ENCODE results near the gene NDUFS6. TPM values are rescaled to one million over a fixed set of nuclear protein-coding genes. Genes with fewer than 3 reads are reported as not detected.

NDUFS6 gene
- total RNA-seq, 1 experiment from 2014 or later = 59.7 TPM

DNA sequence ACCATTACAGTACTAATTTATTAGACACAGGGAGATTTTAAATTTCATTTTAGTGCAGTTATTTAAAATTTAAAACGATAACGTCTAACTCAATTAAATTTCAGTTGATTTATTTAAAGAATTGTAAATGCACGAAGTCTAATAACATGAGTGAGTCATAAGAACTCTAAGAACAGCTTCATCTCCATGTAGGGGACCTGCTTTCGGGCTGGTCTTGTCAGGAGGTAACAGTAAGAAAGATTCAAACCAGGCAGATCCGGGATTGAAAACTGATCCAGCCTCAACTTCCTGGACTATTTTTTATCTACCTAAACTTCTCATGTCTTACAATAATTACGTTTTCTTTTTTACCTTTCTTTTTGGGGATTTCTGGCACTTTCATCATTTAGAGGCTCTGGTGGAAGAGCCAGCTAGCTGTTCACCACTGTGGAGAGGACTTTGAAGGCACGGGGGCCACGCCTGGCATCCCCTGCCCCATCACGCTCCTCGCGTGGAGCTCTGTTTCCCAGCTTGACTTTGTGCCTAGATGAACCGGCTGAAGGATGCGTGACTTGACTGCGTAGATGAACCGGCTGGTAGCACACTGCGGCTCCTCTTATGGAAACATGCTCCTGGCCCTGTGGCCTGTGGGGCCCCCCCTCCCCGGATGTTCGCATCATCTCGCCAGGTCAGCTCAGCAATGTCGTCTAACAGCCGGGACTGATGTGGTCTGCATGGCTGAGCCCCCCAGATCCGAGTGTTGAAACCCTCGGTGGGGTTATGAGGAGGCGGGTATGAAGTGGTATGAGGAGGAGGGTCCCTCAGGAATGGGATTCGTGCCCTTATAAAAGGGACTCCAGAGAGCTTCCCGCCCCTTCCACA is 26.0 kb downstream of the NDUFS6 start:
- Mint-ChIP-seq H3K27me3 (ENCODE audit: insufficient read depth, unreplicated experiment) (no peaks in the 10 kb centered on the region), H3K4me3 (ENCODE audit: unreplicated experiment) (no peak overlapping the region), H3K4me1 (ENCODE audit: low read depth, unreplicated experiment) (no peaks in the 10 kb centered on the region), H3K27ac (ENCODE audit: unreplicated experiment) (no peak overlapping the region), H3K36me3 (ENCODE audit: insufficient read depth, unreplicated experiment) (peaks cover 15% of the 10 kb centered on the region), H3K9me3 (ENCODE audit: unreplicated experiment) (peaks cover 2% of the 10 kb centered on the region)
- Histone ChIP-seq H3K9me3 (no peaks in the 10 kb centered on the region), H3K27me3 (replicated peaks; ENCODE audit: control insufficient read depth, insufficient read depth, low read length) (no peaks in the 10 kb centered on the region), H3K36me3 (ENCODE audit: control insufficient read depth, insufficient read depth, low read length) (no peaks in the 10 kb centered on the region), H3K4me3 (ENCODE audit: low read depth, low read length) (no peak overlapping the region), H3K4me1 (no peaks in the 10 kb centered on the region)
- TF ChIP-seq, protein P1, sequence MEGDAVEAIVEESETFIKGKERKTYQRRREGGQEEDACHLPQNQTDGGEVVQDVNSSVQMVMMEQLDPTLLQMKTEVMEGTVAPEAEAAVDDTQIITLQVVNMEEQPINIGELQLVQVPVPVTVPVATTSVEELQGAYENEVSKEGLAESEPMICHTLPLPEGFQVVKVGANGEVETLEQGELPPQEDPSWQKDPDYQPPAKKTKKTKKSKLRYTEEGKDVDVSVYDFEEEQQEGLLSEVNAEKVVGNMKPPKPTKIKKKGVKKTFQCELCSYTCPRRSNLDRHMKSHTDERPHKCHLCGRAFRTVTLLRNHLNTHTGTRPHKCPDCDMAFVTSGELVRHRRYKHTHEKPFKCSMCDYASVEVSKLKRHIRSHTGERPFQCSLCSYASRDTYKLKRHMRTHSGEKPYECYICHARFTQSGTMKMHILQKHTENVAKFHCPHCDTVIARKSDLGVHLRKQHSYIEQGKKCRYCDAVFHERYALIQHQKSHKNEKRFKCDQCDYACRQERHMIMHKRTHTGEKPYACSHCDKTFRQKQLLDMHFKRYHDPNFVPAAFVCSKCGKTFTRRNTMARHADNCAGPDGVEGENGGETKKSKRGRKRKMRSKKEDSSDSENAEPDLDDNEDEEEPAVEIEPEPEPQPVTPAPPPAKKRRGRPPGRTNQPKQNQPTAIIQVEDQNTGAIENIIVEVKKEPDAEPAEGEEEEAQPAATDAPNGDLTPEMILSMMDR (IDR thresholded peaks at IDR 0.05; ENCODE audit: insufficient read depth in 1 of 2, low read depth in 1 of 2, low read length in 1 of 2, severe bottlenecking in 1 of 2, unreplicated experiment in 1 of 2) = no peak
- BruUV-seq (replicated peaks) = no TSS peak
- POLR2A ChIA-PET = no interaction called here
- DNase-seq = no peak
- CTCF ChIA-PET = no interaction called here
- intact Hi-C loops (cut with micrococcal nuclease; ENCODE audit: unreplicated experiment) = no loop called here

DNA sequence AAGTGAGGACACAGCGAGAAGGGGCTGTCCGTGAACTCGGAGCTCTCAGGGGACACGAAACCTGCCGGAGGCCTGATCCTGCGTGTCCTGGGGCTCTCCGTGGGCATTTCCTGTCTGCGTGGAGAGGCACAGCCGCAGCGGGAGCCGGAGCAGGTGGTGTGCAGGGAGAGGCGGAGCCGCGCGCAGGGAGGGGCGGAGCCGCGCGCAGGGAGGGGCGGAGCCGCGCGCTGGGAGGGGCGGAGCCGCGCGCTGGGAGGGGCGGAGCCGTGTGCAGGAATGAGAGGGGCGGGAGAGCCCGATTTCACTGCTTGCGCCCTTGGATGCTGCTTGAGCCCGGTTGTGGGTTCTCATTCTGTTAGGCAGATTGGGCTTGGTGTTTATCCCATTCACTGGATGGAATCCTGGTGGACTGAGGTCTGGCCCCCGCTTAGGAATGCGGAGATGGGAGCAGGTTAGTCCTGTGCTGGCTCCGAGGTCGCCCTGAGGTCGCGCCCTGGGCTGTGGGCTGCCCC is 26.7 kb downstream of the NDUFS6 start:
- H3K9me3 ChIP-seq = no peaks in the 10 kb centered on the region
- Mint-ChIP-seq H3K4me1 (ENCODE audit: low read depth, unreplicated experiment) (no peaks in the 10 kb centered on the region), H3K36me3 (ENCODE audit: insufficient read depth, unreplicated experiment) (peaks cover 14% of the 10 kb centered on the region), H3K27me3 (ENCODE audit: insufficient read depth, unreplicated experiment) (no peaks in the 10 kb centered on the region), H3K4me3 (ENCODE audit: unreplicated experiment) (no peak overlapping the region), H3K27ac (ENCODE audit: unreplicated experiment) (no peak overlapping the region), H3K9me3 (ENCODE audit: unreplicated experiment) (no peaks in the 10 kb centered on the region)
- CTCF ChIA-PET = no interaction called here
- DNase-seq = peak in 1 of 2 experiments; percentile 9
- TF ChIP-seq, protein P1 (IDR thresholded peaks at IDR 0.05; ENCODE audit: insufficient read depth in 1 of 2, low read depth in 1 of 2, low read length in 1 of 2, severe bottlenecking in 1 of 2, unreplicated experiment in 1 of 2) = no peak
- no peaks in the 10 kb centered on the region for H3K27me3 ChIP-seq (replicated peaks; ENCODE audit: control insufficient read depth, insufficient read depth, low read length)
- POLR2A ChIA-PET = no interaction called here
- intact Hi-C loops (cut with micrococcal nuclease; ENCODE audit: unreplicated experiment) = no loop called here
- H3K4me1 ChIP-seq = no peaks in the 10 kb centered on the region
- no peak overlapping the region for H3K4me3 ChIP-seq (ENCODE audit: low read depth, low read length)
- BruUV-seq (replicated peaks) = no TSS peak
- no peaks in the 10 kb centered on the region for H3K36me3 ChIP-seq (ENCODE audit: control insufficient read depth, insufficient read depth, low read length)

DNA sequence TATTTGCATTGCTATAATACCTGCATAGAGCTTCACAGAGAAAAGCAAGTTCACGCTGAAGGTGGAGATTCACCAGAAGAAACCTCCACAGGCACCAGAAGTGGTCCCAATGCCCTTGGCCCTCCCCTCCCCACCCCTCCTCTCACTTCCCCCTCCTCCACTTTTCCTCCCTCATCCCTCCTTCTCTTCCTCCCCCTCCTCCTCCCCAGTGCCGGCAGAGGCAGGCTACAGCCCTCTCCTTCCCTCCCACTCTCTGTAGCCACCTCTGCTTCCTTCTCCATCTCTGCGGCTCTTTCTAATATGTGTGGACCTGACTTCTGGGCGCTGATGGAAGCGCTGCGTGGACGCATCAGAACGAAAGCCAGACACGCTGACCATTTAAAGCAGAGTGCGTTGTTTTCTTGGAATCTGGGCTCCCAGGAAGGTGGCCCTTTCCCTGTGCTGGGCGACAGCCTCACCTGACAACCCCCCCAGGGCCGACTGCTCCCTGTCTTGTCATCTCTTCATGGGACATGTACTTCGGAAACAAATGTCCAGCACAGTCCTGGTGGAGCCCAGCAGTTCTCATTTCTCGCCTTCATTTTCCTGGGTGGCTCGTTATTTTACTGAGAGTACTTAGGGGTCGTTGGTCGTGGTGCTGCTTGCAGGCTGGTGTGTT is 29.5 kb downstream of the NDUFS6 start:
- peaks cover 14% of the 10 kb centered on the region for H3K36me3 Mint-ChIP-seq (ENCODE audit: insufficient read depth, unreplicated experiment)
- CTCF ChIA-PET = no interaction called here
- H3K4me3 Mint-ChIP-seq (ENCODE audit: unreplicated experiment) = no peak overlapping the region
- Histone ChIP-seq H3K4me1 (no peaks in the 10 kb centered on the region), H3K4me3 (ENCODE audit: low read depth, low read length) (no peak overlapping the region), H3K36me3 (ENCODE audit: control insufficient read depth, insufficient read depth, low read length) (no peaks in the 10 kb centered on the region), H3K9me3 (no peaks in the 10 kb centered on the region), H3K27me3 (replicated peaks; ENCODE audit: control insufficient read depth, insufficient read depth, low read length) (no peaks in the 10 kb centered on the region)
- TF ChIP-seq, protein P1 (IDR thresholded peaks at IDR 0.05; ENCODE audit: insufficient read depth in 1 of 2, low read depth in 1 of 2, low read length in 1 of 2, severe bottlenecking in 1 of 2, unreplicated experiment in 1 of 2) = no peak
- no peak for DNase-seq
- BruUV-seq (replicated peaks) = no TSS peak
- no peaks in the 10 kb centered on the region for H3K9me3 Mint-ChIP-seq (ENCODE audit: unreplicated experiment)
- no peaks in the 10 kb centered on the region for H3K27me3 Mint-ChIP-seq (ENCODE audit: insufficient read depth, unreplicated experiment)
- intact Hi-C loops (cut with micrococcal nuclease; ENCODE audit: unreplicated experiment) = no loop called here
- POLR2A ChIA-PET = no interaction called here
- H3K4me1 Mint-ChIP-seq (ENCODE audit: low read depth, unreplicated experiment) = no peaks in the 10 kb centered on the region
- no peak overlapping the region for H3K27ac Mint-ChIP-seq (ENCODE audit: unreplicated experiment)

Measured in Caco-2 (cell line).